Measurements from ENCODE around the gene PLEK.
"Not testable (repeated sequence)": the region's sequence is repeated elsewhere in the genome, so short reads cannot be mapped to it uniquely, and the experiment has no call there.

Gene PLEK, protein sequence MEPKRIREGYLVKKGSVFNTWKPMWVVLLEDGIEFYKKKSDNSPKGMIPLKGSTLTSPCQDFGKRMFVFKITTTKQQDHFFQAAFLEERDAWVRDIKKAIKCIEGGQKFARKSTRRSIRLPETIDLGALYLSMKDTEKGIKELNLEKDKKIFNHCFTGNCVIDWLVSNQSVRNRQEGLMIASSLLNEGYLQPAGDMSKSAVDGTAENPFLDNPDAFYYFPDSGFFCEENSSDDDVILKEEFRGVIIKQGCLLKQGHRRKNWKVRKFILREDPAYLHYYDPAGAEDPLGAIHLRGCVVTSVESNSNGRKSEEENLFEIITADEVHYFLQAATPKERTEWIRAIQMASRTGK

DNA sequence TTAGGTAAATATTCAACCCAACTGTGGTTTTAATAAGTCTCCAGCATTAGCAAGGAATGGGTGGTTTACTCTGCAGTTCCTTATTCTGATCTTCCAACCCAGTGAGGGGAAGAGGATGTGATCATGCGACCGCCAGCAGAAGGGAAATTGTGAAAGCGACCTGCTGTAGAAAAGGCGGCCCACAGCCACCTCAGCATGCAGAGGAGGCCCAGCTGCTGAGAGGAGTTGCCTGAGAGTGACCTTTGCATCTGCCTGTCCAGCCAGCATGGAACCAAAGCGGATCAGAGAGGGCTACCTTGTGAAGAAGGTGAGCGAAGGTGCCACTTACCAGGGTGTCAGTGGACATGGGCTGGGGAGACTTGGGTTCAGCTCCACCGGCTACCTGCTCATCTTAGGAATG lies at the start of gene PLEK:
TSS of gene PLEK (plus strand) at position 196 of the 400 bp plus-strand sequence. CDS start at position 266, 70 bp downstream.
- DNase-seq = no peak

DNA sequence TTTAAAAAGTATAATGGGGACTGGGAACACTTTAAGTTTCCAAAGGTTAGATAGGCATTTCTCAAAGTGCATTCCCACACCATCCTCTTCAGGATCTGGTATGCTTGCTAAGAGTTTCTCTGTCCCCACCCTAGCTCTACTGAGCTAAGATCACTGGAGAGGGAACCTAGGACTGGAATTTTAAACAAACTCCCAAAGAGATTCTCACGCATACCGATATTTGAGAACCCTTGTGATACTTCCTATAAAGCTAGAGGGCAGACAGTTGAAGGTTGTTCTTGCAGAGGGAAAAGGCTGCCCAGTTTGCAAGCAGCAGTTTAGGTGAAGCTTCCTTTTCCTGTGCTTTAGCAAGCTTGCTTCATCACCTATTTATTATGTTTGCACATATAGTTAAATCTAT lies 49.0 kb upstream of the PLEK start:
- DNase-seq = no peak

DNA sequence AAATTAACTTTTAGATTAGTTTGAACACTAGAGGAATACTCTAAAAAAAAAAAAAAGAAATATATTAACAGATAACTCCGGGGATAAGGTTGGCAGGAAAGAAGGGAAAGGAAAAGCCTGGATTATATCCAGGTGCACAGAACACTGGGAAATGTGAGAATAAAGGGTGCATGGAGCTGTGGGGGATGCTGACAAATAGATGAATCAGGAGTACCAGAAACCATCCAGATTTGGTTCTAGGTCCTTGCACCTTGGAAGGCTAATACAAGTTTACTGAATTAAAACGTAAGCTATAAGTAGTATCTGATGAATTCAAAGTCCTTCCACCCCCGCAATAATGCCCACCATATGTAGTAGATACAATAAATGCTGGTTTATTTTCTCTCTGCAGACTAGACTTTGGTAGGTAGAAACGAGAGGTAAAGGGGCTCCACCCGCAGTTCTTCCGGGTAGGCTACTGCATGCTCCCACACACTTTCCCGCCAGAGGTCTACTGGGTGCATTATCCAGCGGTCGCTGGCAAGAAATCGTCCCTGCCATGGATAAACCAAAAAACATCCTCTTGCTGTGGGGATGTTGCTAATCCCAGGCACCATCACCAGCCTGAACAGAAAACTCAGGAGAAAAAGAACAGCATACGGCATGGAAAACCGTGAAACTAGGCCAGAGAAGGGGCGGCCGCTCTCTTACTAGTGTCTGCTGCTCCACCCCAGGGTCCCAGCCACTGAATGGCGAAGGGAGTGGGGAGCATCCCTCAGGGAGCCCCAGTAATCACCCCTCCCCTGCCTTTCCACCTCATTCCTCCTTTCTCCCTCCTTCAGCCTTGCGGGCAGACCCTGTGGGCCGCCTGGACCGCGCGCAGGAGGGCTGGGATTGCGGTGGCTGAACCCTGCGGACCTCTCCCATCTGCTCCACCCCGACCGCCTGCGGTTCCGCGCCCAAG lies 46.8 kb upstream of the PLEK start:
- peak in 1 of 2 experiments; percentile 41 for DNase-seq

DNA sequence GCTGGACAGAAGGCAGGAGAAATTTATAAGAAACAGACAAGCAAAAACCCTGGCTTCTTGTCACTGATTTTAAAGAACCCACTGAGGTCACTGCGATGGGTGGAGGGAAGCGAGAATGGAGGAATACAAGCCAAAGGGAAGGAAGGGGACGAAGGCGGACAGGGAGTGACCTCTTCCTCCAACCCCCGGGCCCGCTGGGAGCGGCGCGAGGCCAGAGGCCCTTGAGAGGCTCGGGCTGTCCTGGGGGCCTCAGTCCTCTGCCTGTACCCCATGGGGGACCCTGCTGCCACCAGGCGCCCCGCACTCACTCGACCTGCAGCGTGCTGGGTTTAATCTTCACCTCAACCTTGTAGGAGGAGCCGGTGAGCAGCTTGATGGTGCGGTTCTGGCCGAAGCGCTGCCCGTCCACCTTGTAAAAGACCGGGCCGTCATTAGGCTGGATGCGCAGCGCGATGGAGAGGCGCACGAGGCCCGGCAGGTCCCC lies 46.1 kb upstream of the PLEK start:
- DNase-seq = no peak

DNA sequence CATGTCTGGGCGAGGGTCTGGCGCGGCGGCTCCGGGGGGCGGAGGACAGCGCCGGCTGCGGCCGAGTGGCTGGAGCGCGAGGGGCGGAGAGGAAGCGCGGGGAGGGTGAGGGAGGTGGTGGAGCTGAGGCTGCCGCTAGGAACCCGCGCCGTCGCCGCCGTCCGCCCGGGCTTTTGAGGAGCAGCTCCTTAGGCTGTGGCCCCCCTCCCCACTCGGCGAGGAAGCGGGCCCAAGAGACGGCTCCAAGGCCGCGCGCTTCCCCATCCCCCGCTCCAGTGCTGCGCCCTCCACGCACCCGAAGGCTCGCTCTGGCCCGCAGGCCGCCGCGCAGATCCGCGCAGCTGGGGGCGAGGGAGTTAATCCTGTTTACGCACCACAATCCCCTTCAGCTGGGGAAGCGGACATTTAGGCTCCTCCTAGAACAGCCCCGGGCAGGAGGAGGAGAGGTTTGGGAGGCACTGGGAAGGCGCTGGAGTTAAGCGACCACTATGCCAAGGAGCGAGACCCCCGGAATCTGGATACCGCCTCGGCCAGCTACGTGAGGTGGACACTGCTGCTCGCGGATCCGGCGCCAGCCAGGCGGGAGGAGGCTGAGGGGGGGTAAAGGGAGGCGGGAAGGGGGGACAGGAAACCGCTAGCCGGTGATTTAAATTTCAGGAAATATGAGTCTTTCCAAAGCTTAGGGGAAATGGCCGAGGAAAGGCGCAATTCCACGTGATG lies 45.5 kb upstream of the PLEK start, which contains the start of gene CNRIP1:
TSS of gene CNRIP1 (minus strand) at position 552 of the 720 bp plus-strand sequence. CDS start at position 3, 549 bp downstream.
- DNase-seq = peak; percentile 91 to 96

DNA sequence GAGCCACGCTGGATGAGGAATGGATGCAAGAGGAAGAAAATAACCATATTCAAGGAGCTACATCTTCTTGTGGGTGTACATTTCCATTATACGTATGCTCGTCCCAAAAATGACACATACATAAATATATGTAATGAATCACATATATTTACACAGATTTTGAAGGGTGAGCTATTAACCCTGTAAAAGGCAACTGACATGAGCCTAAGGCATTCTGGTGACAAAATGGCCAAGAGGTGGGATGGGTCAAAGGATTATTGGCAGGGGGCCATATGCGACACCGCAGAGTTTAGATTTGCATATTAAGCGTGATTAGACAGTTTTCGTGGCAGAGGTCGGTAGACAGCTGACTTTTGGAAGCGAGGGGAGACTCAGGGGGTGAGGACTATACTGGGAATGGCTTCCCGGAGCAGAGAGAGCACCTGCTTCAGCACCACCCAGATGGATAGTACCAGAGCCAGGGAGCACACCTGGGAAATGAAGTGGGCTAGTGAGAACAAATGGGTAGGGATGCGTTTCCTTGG lies 44.9 kb upstream of the PLEK start:
- peak; percentile 76 to 80 for DNase-seq

DNA sequence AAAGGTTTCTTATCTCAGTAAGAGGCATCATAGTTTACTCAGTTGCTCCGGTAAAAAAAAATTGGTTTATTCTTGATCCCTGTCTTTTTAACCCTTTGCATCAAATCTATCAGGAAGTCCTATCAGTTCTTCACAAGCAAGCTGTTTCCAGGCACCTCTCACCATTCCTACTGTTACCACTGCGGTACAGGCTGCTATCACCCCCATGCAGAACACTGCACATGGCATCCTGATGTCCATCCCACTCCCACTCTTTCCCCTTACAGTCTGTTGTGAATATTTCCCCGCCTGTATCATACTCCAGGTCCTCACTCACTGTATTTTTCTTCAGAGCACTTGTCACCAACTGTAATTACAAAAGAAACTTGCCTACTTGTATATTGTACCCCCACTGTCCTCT lies 40.0 kb upstream of the PLEK start:
- no peak for DNase-seq

DNA sequence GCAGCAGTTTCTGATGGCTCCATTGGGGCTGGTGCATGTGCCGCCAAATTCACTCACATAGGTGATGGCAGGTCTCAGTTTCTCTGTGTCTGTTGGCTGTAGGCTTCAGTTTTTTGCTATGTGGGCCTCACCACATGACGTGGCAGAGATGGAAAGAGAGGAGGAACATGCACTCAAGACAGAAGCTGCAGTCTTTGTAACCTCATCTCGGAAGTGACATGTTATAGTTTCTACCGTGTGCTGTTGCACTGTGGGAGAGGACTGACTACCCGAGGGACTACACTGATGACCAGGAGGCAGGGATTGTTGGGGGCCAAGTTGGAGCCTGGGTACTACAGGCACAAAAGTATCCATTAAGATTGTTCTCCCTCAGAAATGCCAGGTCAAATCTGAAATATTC lies 36.2 kb upstream of the PLEK start:
- DNase-seq = no peak

DNA sequence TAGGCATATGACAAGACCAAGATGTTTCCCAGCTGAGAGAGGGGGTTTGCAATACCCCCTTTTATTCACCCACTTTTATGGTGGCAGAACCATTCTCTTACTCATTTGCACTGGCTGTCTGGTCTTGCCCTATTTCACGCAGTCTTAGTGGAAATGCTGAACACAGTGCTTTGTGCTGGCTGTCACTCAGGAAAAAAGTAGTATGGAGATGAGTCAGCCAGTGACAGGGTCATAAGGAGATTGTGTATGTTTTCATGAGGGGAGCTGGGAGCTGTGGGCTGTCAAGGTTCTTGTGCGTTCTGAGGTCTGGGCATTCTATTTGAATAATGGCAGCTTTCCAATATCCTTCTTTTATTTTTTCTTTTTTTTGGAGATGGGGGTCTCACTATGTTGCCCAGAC lies 34.4 kb upstream of the PLEK start:
- no peak for DNase-seq

DNA sequence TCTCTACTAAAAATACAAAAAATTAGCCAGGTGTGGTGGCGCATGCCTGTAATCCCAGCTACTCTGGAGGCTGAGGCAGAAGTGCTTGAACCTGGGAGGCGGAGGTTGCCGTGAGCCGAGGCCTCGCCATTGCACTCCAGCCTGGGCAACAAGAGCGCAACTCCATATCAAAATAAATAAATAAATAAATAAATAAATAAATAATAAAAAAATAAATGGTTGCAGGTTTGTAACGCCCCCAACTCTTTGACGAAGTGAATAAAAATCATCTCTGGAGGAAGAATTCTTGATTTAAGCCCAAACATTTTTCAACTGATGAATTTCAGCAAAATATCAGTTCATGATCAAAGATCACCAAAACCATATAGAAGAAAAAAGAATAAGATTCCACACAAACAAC lies 32.1 kb upstream of the PLEK start:
- no peak for DNase-seq

DNA sequence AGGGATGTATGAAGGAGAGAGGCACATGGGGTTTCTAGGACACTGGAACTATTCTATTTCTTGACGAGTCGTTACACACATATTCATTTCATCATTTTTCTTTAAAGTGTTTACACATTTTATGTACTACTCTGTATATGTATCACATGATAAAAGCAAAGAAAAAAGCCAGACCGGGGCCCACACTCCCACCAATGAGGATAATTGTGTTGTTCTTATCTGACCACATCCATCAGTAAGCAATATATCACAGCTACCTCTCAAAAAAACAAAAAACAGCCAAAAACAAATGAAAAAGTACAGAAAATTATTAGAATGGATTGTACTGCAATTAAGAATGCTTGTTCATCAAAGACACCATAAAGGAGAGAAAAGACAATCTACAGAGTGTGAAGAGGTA lies 31.2 kb upstream of the PLEK start:
- no peak for DNase-seq

DNA sequence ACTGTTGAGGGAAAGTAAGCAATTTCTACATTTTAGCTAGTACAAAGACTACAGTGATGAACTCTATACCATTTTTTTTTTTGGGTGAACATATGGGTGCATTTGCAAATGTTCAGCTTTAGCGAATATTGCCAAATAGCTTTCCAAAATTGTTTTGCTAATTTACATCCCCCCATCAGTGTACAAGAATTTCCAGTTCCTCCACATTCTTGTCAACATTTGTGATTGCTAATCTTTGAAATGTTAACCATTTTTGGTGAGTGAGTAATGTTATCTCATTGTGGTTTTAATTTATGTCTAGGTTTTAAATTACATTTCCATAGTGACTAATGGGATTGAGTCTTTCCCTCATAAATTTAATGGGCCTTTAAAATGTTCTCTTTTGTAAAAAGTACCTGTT lies 28.9 kb upstream of the PLEK start:
- DNase-seq = no peak

DNA sequence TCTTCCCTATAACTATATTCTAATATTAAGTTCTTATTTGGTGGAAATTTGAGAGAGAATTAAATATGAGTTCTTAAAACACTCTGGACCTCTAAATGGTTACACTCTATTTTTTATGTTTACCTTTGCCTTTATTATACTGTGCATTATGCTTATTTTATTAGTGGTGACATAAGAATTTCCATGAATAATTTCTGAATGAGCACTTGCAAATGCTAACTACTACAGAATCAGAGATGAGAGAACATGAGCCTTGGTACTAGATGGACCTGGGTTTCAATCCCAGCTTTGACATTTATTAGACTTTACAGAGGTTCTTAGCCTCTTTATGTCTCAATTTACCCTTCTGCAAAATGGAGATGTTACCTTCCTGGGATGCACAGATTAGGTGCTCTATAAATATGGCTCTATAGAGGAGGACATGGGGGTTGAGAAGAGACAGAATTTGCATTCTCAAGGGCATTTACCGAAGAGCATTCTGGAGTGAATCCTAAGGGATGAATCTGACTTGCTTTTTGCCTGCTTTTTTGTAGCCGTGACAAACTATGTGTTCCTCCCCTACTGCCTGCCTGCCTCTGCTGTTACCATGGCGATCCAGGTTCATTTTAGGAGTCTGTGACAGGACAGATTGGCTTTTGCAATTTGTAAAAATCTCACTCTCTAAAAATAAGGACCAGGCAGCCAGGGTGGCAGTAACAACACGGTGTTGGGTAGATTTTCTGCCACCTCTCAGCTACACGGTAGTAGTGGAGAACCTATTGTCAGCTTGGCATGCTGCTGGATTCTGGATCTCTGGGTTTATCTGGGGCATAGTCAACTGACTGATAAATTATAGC lies 24.6 kb upstream of the PLEK start:
- DNase-seq = no peak

DNA sequence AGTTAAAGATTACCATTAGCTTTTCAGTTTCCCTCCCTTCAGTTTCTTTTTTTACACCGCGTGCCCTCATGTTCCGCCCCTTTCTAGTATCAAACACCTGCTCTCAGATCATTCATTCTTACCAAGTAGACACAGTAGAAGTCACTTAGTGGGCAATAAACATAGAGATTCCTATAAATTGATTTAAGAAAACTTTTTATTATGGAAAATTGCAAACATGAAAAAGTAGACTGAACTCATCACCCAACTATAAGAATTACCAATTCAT lies 24.1 kb upstream of the PLEK start:
- DNase-seq = no peak

DNA sequence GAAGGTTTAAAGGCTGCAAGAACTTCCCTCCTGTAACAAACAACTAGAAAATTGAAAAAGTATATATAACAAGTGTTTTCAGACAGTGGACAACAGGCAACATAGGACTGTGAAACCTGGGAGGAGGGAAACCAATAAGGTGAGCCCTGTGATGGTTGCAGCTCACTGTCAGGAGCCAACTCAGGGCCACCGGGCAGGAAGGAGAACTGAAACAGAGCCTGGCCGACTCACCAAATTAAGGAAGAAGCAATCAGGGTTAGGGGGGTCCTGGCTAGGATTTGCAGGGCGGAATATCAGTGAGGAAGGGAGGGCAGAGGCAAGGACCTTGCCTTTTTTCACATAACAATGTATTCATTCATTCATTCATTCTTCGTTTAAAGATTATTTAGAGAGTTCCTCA lies 23.5 kb upstream of the PLEK start:
- no peak for DNase-seq

DNA sequence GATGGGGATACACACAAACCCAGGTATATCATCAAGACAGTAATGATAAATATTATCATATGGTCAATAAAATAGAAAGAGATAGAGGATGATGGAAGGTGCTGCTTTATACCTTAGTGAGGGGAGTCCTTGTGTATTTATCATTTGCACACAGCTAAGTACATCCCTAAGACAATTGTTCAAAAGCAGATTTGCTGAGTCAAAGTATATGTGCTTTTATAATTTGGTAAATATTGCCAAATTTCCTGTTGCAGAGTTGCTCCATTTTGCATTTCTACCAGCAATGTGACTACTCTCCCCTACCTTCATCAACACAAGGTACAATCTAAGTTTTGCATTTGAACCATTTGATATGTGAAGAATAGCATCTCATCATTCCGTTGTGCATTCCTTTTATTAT lies 22.6 kb upstream of the PLEK start:
- no peak for DNase-seq

DNA sequence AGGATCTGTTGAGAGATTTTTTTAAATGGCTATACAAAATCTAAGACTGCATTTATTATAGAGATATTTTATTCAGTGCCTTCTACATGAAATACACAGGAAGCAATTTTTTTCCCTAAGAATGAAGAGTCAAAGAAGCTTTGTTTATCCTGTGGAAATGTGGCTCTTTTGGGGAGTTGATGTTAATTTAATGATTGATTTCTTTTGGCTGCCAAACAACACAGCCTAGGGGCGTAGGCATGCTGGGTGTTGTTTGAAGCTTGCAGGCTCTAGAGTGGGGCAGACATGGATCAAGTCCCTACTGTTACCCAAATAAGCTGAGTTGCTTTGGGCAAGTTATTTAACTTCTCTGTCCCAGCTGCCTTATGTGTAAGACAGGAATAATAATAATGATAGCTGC lies 21.1 kb upstream of the PLEK start:
- no peak for DNase-seq

DNA sequence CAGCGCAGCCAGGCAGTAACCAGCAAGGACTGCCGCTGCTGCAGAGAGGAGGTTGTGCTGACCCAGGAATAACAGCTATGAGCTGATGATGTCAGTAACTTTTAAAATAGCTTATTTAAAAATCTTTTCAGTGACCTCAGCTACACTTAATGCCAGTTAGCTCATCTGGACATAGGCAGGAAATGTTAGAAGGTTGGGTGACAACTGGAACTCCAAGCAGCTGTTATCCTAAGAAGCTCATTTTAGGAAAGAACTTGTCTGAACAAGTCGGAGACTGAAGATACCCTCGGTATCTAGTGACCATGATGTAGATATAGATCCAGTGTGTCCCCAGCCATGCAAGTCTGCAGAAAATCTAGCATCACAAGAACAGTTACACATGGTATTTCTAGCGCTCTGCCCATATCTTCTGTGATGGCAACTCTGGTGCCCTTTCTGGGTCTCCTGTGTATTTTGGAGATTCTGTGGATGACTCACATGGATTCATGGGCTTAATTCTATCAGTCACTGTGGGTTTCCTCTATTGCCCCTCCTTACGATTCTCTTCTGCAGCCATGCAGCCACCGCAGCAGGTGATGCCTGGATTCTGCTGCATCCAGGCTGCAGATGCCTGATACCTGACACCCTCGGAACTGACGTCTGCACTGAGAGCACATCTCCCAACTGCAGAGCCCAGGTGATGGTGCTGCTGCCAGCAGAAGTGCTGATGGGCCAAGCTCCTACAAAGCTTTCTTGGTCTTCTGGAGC lies 19.8 kb upstream of the PLEK start:
- DNase-seq = no peak

DNA sequence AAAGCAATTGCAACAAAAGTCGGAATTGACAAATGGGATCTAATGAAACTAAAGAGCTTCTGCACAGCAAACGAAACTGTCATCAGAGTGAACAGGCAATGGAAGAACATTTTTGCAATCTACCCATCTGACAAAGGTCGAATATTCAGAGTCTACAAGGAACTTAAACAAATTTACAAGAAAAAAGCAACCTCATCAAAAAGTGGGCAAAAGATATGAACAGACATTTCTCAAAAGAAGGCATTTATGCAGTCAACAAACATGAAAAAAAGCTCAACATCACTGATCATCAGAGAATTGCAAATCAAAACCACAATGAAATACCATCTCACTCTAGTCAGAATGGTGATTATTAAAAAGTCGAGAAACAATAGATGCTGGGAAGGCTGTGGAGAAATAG lies 16.0 kb upstream of the PLEK start:
- DNase-seq = not testable (repeated sequence)

DNA sequence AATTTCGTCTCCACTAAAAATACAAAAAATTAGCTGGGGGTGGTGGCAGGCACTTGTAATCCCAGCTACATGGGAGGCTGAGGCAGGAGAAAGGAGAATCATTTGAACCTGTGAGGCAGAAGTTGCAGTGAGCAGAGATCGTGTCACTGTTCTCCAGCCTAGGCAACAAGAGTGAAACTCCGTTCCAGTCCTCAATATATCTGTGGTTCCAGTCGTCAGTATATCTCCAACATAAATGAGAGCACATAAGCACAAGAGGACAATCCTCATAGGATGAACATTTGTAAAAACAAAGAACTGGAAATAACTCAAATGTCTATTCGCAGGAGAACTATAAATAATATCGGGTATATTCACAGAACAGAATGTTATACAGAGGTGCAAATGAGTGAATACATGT lies 13.1 kb upstream of the PLEK start:
- DNase-seq = no peak

DNA sequence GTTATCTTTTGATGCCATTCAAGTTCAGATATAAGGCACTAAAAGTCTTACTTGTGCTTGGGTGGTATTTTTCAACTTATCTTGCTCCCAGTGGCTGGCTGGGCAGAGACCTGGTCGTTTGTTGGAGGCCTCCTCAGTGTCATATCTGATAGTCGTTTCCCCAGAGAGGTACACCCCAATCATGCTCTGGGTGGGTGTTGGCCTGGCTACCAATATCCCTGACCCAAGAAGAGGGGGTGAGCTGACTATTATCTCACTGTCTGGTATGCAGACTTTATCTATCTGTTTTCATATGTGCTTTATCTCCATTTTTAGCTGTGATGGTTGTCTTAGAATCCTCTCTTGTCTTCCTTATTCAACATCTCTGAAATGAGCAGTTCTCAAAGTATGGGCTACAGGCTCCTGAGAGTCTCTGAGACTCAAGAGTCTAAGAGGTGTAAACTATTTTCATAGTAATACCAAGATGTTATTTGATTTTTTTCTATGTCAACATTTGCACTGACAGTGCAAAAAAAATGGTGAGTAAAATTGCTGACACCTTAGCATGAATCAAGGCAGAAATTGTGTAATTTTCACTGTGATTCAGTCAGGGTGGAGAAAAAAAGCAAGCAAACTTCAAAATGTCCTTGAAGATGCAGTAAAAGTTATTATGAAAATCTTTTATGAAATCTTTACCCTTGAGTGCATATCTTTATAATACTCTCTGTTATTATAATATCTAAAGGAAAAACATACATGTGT lies 12.3 kb upstream of the PLEK start:
- DNase-seq = no peak
